Measurements from ENCODE around the gene RAPGEF2.
A peak's percentile ranks its signal among the peaks of the same experiment; 100 is the strongest.
"Not testable (repeated sequence)": the region's sequence is repeated elsewhere in the genome, so short reads cannot be mapped to it uniquely, and the experiment has no call there.

Gene RAPGEF2

DNA sequence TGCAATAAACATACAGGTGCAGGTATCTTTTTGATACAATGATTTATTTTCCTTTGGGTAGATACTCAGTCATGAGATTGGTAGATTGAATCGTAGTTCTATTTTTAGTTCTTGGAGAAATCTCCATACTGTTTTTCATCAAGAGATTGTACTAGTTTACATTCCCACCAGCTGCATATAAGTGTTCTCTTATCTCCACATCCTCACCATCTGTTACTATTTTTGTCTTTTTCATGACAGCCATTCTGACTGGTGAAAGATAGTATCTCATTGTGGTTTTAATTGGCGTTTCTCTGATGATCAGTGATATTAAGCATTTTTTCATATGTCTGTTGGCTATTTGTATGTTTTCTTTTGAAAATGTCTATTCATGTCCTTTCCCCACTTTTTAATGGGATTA is 202.2 kb downstream of the RAPGEF2 start:
- TF ChIP-seq, protein P1, sequence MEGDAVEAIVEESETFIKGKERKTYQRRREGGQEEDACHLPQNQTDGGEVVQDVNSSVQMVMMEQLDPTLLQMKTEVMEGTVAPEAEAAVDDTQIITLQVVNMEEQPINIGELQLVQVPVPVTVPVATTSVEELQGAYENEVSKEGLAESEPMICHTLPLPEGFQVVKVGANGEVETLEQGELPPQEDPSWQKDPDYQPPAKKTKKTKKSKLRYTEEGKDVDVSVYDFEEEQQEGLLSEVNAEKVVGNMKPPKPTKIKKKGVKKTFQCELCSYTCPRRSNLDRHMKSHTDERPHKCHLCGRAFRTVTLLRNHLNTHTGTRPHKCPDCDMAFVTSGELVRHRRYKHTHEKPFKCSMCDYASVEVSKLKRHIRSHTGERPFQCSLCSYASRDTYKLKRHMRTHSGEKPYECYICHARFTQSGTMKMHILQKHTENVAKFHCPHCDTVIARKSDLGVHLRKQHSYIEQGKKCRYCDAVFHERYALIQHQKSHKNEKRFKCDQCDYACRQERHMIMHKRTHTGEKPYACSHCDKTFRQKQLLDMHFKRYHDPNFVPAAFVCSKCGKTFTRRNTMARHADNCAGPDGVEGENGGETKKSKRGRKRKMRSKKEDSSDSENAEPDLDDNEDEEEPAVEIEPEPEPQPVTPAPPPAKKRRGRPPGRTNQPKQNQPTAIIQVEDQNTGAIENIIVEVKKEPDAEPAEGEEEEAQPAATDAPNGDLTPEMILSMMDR (IDR thresholded peaks at IDR 0.05; ENCODE audit: low read depth, low read length): no peak
- no peak for DNase-seq (ENCODE audit: low read depth in 2 of 2)
- H3K4me3 ChIP-seq (replicated peaks in 1 of 2; ENCODE audit: low read depth in 2 of 2, low read length in 2 of 2): no peak overlapping the region

DNA sequence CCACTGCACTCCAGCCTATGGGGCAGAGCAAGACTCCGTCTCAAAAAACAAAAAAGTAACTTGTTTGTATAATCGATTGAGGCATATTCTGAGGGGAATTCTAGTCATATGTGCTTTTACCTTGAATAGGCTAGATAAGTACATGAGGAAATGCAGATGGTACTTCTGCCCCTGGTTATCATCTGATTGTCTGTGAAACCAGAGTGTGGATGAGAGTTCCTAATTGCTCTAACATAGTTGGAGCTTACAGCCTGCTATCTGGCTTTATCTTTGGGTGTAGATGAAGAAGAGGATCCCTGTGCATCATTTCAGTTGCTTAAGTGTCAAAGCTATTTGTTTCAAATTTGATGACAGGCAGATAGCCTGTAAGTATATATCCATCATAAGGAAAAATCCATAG is 205.1 kb downstream of the RAPGEF2 start:
- DNase-seq (ENCODE audit: low read depth in 2 of 2): no peak
- TF ChIP-seq, protein P1 (IDR thresholded peaks at IDR 0.05; ENCODE audit: low read depth, low read length): no peak
- no peak overlapping the region for H3K4me3 ChIP-seq (replicated peaks in 1 of 2; ENCODE audit: low read depth in 2 of 2, low read length in 2 of 2)

DNA sequence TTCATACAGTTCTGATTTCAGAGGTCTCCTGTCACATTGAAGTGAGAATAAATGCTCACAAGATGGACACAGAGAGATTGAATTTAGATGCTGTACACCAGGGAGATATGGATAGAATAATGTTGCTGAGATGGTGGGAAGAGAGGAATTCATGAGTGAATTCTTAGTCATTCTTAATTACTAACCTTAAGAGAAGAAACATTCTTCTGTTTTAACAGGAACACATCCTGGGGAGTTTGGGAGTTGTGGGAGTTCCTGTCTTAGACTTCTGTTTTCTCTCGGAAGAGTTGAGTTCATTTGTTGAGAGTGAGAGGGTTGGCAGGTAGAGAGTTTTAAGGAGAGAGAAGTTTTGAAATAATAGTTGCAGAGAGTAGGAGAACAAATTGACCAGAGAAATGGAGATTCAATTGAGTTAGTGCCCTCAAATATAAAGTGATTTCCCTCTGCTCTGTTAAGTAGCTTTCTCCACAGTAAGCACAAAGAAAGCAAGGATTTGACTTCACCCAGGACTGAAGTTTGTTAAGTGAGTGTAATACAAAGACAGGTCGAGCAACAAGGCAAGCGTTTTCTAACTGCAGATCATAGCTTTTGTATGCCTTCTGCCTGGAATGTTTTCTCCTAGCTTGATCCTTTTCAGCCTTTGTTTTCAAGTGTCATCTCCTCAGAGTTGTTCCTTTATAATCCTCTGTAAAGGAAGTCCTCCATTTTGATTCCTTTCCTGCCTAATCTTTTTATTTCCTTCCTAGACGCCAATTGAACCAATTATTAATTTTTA is 205.9 kb downstream of the RAPGEF2 start:
- H3K4me3 ChIP-seq (replicated peaks in 1 of 2; ENCODE audit: low read depth in 2 of 2, low read length in 2 of 2): no peak overlapping the region
- DNase-seq (ENCODE audit: low read depth in 2 of 2): peak in 1 of 2 donors; percentile 54
- TF ChIP-seq, protein P1 (IDR thresholded peaks at IDR 0.05; ENCODE audit: low read depth, low read length): no peak

DNA sequence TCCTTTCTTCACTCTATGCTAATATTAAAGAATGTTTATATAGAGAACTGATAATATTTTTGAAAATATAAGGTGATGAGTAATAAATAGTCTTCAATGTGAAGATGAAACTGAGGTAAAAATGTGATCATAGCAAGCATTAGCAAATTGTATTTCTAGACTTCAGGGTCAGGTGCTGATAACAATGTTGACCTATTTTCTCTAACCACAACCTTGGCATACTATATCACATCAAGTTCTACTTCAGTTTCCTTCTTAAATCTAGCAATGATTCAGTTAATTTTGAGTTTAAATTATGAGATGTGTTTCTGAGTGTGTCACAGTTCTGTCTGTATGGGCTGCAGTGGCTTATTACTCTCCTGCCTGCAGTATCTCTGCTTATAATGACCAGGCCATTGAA is 209.4 kb downstream of the RAPGEF2 start:
- TF ChIP-seq, protein P1 (IDR thresholded peaks at IDR 0.05; ENCODE audit: low read depth, low read length): no peak
- H3K4me3 ChIP-seq (replicated peaks in 1 of 2; ENCODE audit: low read depth in 2 of 2, low read length in 2 of 2): no peak overlapping the region
- DNase-seq (ENCODE audit: low read depth in 2 of 2): no peak

DNA sequence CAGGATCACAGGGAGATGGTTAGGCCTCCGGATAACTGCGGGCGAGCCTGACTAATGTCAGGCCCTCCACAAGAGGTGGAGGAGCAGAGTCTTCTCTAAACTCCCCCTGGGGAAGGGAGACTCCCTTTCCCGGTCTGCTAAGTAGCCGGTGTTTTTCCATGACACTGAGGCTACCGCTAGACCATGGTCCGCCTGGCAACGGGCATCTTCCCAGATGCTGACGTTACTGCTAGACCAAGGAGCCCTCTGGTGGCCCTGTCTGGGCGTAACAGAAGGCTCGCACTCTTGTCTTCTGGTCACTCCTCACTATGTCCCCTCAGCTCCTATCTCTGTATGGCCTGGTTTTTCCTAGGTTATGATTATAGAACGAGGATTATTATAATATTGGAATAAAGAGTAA is 213.0 kb downstream of the RAPGEF2 start:
- DNase-seq (ENCODE audit: low read depth in 2 of 2): peak; percentile 13 to 37
- not testable (repeated sequence) for H3K4me3 ChIP-seq (replicated peaks in 1 of 2; ENCODE audit: low read depth in 2 of 2, low read length in 2 of 2)
- TF ChIP-seq, protein P1 (IDR thresholded peaks at IDR 0.05; ENCODE audit: low read depth, low read length): peak; percentile 21

DNA sequence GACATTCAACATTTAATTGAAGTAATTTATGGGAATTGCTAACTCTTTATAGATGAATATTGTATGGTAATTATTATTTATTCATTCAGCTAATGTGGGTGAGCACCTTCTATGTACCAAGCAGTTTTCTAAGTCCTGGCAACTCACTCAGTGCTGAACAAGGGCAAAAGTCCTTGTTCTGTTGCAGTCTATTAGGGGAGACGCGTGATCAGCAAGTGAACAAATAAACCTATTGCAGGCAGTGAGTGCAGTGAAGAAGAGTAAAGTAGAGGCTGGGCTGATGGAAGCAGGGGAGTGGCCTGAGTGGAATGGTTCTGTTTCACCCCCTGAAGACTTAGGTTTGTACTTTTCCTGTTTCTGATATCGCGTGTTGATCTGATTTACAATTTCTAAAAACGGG is 214.3 kb downstream of the RAPGEF2 start:
- H3K4me3 ChIP-seq (replicated peaks in 1 of 2; ENCODE audit: low read depth in 2 of 2, low read length in 2 of 2): no peak overlapping the region
- TF ChIP-seq, protein P1 (IDR thresholded peaks at IDR 0.05; ENCODE audit: low read depth, low read length): no peak
- no peak for DNase-seq (ENCODE audit: low read depth in 2 of 2)

DNA sequence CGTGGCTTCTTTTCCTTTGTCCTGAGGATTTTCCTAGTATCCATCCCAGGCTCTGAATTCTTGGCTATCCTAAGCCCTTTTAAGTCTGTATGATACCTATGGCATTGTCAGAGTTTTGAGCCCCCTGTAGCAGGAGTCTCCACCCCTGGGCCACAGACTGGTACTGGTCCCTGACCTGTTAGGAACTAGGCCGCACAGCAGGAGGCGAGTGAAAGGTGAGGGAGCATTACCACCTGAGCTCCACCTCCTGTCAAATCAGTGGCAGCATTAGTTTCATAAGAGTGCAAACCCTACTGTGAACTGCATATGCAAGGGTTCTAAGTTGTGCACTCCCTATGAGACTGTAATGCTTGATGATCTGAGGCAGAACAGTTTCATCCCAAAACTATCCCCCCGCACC is 216.1 kb downstream of the RAPGEF2 start:
- no peak overlapping the region for H3K4me3 ChIP-seq (replicated peaks in 1 of 2; ENCODE audit: low read depth in 2 of 2, low read length in 2 of 2)
- no peak for DNase-seq (ENCODE audit: low read depth in 2 of 2)
- TF ChIP-seq, protein P1 (IDR thresholded peaks at IDR 0.05; ENCODE audit: low read depth, low read length): no peak
